Uterine smooth muscle cell (primary cell): ENCODE results near the gene AREL1. TPM values are rescaled to one million over a fixed set of nuclear protein-coding genes. Genes with fewer than 3 reads are reported as not detected.

Experiments
- total RNA-seq: library from RNA; depleted of rRNA; stranded (reverse); fragments of >200 nt; gene quantifications from 2 replicates; pipeline ENCODE4 v1.2.3, GENCODE V29; 2014

AREL1 gene, protein sequence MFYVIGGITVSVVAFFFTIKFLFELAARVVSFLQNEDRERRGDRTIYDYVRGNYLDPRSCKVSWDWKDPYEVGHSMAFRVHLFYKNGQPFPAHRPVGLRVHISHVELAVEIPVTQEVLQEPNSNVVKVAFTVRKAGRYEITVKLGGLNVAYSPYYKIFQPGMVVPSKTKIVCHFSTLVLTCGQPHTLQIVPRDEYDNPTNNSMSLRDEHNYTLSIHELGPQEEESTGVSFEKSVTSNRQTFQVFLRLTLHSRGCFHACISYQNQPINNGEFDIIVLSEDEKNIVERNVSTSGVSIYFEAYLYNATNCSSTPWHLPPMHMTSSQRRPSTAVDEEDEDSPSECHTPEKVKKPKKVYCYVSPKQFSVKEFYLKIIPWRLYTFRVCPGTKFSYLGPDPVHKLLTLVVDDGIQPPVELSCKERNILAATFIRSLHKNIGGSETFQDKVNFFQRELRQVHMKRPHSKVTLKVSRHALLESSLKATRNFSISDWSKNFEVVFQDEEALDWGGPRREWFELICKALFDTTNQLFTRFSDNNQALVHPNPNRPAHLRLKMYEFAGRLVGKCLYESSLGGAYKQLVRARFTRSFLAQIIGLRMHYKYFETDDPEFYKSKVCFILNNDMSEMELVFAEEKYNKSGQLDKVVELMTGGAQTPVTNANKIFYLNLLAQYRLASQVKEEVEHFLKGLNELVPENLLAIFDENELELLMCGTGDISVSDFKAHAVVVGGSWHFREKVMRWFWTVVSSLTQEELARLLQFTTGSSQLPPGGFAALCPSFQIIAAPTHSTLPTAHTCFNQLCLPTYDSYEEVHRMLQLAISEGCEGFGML
- total RNA-seq, result 26.4 and 30.1 TPM in 2 replicates

DNA sequence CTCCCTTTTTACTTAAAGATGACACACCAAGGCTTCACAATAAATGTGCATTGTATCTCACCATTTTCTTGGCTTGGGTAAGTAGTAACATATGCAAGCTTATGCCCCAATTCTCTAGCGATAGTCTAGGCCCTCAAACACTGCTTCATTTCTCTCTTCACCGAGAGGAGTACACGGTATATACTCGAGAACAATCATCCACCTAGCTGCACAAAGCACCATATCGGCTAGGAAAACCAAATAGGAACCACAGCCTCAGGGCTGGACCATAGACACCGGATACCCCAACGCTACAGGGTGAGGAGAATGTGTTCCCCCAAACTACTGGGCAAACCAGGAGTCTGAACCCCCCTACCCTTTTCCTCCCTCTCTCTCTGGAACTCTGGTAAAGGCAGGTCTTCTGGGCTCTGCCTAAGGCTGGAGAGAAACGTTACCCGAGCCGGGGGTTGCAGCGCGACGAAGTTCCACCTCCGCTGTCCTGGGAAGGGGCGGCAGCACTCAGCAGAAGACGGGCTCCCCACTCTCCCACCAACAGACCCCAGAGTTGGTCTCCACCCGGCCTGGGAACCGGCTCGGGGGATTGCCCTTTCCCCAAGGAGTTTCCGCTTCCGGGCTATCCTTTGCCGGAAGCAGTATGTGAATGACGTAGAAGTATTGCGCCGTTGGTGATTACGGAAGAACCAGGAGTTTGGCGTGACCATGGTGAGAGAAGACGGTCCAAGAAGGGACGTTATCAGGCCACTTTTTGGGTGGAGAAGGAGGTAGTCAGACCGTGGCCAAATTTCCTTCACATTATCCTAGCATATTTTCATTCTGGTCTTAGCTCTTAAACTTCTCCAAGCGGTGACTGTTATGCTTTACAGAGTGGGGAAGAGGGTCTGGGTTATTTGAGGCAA, at the start of gene AREL1, which contains the start of gene FCF1:
Gene AREL1 (minus strand): TSS at position 582 of the 896 bp plus-strand sequence. CDS start 27,465 bp downstream, outside the sequence.
Gene FCF1 (plus strand): TSS at position 646 of the 896 bp plus-strand sequence. CDS start 54 bp downstream, at position 700.

DNA sequence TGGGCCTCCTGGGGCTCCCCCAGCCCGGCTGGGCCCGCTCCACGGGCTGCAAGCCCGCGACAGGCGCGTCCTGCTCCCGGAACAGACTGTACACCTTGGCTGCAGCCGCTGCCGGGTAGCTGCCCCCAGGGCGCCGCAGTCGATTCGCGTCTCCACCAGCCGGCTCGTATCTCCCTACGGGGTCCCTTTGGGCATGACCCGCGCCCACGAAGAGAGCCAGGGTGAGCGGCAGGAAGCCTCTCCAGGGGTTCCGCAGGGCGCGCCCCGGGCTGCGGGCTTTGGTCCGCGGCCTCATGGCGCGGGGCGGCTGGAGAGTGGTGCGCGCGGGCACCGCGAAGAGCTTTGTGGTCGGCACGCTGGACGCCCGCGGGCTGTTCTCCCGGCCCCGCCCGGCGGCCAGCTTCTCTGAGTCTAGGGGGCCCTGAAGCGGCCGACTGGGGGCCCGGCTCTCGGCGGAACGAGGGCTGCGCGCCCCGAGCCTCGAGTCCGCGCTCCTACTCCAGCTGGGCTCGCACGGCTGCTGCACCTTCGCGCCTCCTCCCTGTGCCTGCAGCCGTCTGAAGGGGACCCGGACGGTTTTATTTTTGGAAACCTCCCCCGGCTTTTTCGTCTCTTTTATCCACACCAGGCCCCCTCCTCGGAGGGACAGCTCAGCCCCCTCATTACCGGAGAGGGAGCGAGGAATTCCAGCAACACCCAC, 101.1 kb downstream of the AREL1 start, which contains the start of gene LTBP2:
Gene LTBP2 (minus strand): TSS at position 588 of the 700 bp plus-strand sequence. CDS start 293 bp downstream, at position 295.

Other genes with a start within 250 kb of the AREL1 start
- 283 and 312 TPM in 2 replicates for gene NPC2, start 219.8 kb downstream of the AREL1 start, total RNA-seq
- gene ISCA2, start 219.3 kb downstream of the AREL1 start, total RNA-seq, result 14.5 and 16.5 TPM in 2 replicates
- gene LTBP2, start 100.8 kb downstream of the AREL1 start, total RNA-seq, result 134 and 315 TPM in 2 replicates
- 33.2 and 44.9 TPM in 2 replicates for gene FCF1, start 64 bp upstream of the AREL1 start, total RNA-seq
- gene YLPM1, start 50.2 kb upstream of the AREL1 start, total RNA-seq, result 30.2 and 37.4 TPM in 2 replicates
- not detected in 2 replicates for gene PROX2, start 163.1 kb upstream of the AREL1 start, total RNA-seq
- gene DLST, start 168.8 kb upstream of the AREL1 start, total RNA-seq, result 63.0 and 88.6 TPM in 2 replicates
- gene RPS6KL1, start 210.2 kb upstream of the AREL1 start, total RNA-seq, result 1.1 and 1.7 TPM in 2 replicates
- 2.7 and 3.5 TPM in 2 replicates for gene PGF, start 242.5 kb upstream of the AREL1 start, total RNA-seq